ENCODE results near the gene DSTN. TPM values are rescaled to one million over a fixed set of nuclear protein-coding genes. Genes with fewer than 3 reads are reported as not detected.

Gene DSTN
- total RNA-seq, 4 donors from 2014 or later, result 166 to 322 (median 242) TPM

DNA sequence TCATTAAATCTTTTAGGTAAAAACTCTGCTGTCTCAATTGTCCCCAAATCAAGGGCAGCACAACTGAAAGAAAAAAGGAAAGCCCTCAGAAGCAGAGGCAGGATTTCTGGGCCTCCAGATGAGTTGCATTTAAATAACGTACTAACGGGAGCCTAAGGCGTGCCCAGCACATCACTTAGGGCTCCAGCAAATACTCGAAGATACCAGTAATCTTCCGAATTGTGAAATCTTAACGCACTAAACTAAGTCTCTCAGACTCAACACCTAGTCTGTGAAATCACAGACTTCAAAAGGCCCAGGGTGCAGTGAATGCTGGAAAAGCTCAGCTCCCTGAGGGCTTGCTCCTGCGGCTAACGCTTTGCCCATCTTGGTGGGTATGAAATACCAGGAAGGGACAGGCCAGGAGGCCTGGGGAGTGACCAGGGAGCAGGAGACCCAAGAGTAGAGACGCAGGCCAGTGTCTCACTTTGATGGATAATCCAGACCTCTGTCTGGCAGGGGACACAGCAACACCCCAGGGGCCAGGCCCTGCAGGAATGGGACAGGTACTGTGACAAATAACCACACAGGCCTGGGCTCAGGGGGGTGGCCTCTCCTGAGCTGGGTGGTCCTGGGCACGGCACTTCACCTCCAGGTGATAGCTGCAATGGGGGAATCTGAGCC, 75.8 kb downstream of the DSTN start:
- DNase-seq (ENCODE audit: low spot score in 2 of 2), result no peak
- peak overlapping the region in 2 of 4 donors; percentile 13 to 60 for H3K27ac ChIP-seq
- peaks cover 0 to 79% (median 45%) of the 10 kb centered on the region in 4 donors for H3K4me1 ChIP-seq
- peaks cover 0 to 26% (median 0%) of the 10 kb centered on the region in 3 donors for H3K36me3 ChIP-seq
- TF ChIP-seq, protein P1, sequence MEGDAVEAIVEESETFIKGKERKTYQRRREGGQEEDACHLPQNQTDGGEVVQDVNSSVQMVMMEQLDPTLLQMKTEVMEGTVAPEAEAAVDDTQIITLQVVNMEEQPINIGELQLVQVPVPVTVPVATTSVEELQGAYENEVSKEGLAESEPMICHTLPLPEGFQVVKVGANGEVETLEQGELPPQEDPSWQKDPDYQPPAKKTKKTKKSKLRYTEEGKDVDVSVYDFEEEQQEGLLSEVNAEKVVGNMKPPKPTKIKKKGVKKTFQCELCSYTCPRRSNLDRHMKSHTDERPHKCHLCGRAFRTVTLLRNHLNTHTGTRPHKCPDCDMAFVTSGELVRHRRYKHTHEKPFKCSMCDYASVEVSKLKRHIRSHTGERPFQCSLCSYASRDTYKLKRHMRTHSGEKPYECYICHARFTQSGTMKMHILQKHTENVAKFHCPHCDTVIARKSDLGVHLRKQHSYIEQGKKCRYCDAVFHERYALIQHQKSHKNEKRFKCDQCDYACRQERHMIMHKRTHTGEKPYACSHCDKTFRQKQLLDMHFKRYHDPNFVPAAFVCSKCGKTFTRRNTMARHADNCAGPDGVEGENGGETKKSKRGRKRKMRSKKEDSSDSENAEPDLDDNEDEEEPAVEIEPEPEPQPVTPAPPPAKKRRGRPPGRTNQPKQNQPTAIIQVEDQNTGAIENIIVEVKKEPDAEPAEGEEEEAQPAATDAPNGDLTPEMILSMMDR (IDR thresholded peaks at IDR 0.05), result no peak
- TF ChIP-seq POLR2A (IDR thresholded peaks at IDR 0.05) (no peak), EP300 (IDR thresholded peaks at IDR 0.05) (no peak)
- H3K27me3 ChIP-seq, result no peaks in the 10 kb centered on the region
- no peaks in the 10 kb centered on the region for H3K9me3 ChIP-seq
- H3K4me3 ChIP-seq, result no peak overlapping the region
- 83 to 89% methylated on average over 9 to 10 of the region's 10 CpGs for WGBS, 2 donors

DNA sequence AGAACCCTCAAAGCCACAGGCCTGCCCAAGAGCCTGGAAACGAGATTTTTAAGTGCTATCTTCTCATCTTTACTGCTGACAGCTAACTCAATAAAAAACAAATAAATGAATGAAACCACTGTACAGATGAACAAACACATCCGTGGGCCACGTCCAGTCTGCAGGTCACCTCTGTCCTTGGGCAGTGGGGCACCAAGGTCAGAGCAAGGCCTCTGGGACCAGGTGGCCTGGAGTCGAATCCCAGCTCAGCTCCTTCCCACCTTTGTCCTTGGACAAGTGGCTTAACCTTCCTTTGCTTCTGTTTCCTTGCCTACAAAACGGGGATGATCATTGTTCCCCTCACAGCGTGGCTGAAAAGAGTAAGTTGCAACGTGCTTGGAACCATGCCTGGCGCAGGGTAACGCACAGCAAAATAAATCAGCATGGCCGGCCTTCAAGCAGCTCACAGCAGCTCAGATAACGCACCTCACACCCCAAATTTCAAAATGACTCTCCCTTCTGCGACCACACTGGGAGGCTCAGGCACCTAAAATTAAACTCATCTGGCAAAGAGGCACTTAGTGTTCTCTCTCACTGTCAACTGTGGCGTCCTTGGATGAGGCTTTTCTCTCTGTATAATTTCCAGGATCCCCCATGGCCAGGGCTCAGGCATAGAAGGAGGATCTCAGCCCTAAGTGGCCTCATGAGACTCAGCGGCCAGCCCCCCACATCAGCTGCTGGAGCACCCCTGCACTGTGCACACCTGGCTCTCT, 76.5 kb downstream of the DSTN start:
- WGBS, 2 donors, result 66 to 72% methylated on average over 13 to 14 of the region's 14 CpGs
- Histone ChIP-seq H3K27me3 (no peaks in the 10 kb centered on the region), H3K27ac (peak overlapping the region in 2 of 4 donors; percentile 28 to 70), H3K36me3 (peaks cover 0 to 19% (median 0%) of the 10 kb centered on the region in 3 donors), H3K4me3 (no peak overlapping the region), H3K4me1 (peaks cover 0 to 87% (median 51%) of the 10 kb centered on the region in 4 donors), H3K9me3 (no peaks in the 10 kb centered on the region)
- TF ChIP-seq, protein P1 (IDR thresholded peaks at IDR 0.05), result no peak
- no peak for TF ChIP-seq POLR2A (IDR thresholded peaks at IDR 0.05)
- no peak for TF ChIP-seq EP300 (IDR thresholded peaks at IDR 0.05)
- no peak for DNase-seq (ENCODE audit: low spot score in 2 of 2)

GRCh38 chr20:17646961-17647301, 77.1 kb downstream of the DSTN start:
- H3K4me1 ChIP-seq, result peaks cover 0 to 88% (median 56%) of the 10 kb centered on the region in 4 donors
- H3K27ac ChIP-seq, result peak overlapping the region in 1 of 4 donors; percentile 70
- 64 to 78% methylated on average over 3 to 5 of the region's 5 CpGs for WGBS, 2 donors
- no peaks in the 10 kb centered on the region for H3K27me3 ChIP-seq
- H3K36me3 ChIP-seq, result peaks cover 0 to 13% (median 0%) of the 10 kb centered on the region in 3 donors
- no peak for DNase-seq (ENCODE audit: low spot score in 2 of 2)
- H3K4me3 ChIP-seq, result no peak overlapping the region
- TF ChIP-seq, protein P1 (IDR thresholded peaks at IDR 0.05), result no peak
- TF ChIP-seq EP300 (IDR thresholded peaks at IDR 0.05), result no peak
- TF ChIP-seq POLR2A (IDR thresholded peaks at IDR 0.05), result no peak
- H3K9me3 ChIP-seq, result no peaks in the 10 kb centered on the region

GRCh38 chr20:17647391-17648314, 77.8 kb downstream of the DSTN start:
- H3K9me3 ChIP-seq, result no peaks in the 10 kb centered on the region
- no peak overlapping the region for H3K4me3 ChIP-seq
- 72 to 76% methylated on average over 14 to 19 of the region's 20 CpGs for WGBS, 2 donors
- peaks cover 0 to 6% (median 0%) of the 10 kb centered on the region in 3 donors for H3K36me3 ChIP-seq
- H3K4me1 ChIP-seq, result peaks cover 0 to 93% (median 58%) of the 10 kb centered on the region in 4 donors
- no peaks in the 10 kb centered on the region for H3K27me3 ChIP-seq
- TF ChIP-seq, protein P1 (IDR thresholded peaks at IDR 0.05), result no peak
- TF ChIP-seq EP300 (IDR thresholded peaks at IDR 0.05) (no peak), POLR2A (IDR thresholded peaks at IDR 0.05) (no peak)
- peak overlapping the region in 3 of 4 donors; percentile 10 to 79 (median 70) for H3K27ac ChIP-seq
- DNase-seq (ENCODE audit: low spot score in 2 of 2), result no peak

All from tibial nerve (tissue), 4 donors.